HEK293 (cell line): ENCODE results near the gene JMJD6.

Source experiments
- BCL11B ChIP-seq: fragments of 450-650 bp; formaldehyde crosslinking; IDR thresholded peaks from 2 replicates; pipeline ENCODE4 v1.5.1; 2016; ENCODE audit warnings: low read depth, missing biosample characterization, missing genetic modification characterization
- ELK4 ChIP-seq: IDR thresholded peaks from 2 replicates; pipeline ENCODE4 v1.6.1; 2011; ENCODE audit warnings: mild to moderate bottlenecking, low read depth, low read length, borderline replicate concordance
- GLI4 ChIP-seq: fragments of 450-650 bp; formaldehyde crosslinking; IDR thresholded peaks from 2 replicates; pipeline ENCODE4 v1.5.1; 2016; ENCODE audit warnings: missing biosample characterization, missing genetic modification characterization
- GLIS1 ChIP-seq: fragments of 450-650 bp; formaldehyde crosslinking; IDR thresholded peaks from 2 replicates; pipeline ENCODE4 v1.5.1; 2016; ENCODE audit warnings: missing biosample characterization, missing genetic modification characterization
- GLIS2 ChIP-seq: fragments of 450-650 bp; formaldehyde crosslinking; IDR thresholded peaks from 2 replicates; pipeline ENCODE4 v1.5.1; 2016; ENCODE audit warnings: missing biosample characterization, missing genetic modification characterization
- IKZF3 ChIP-seq: fragments of 450-650 bp; IDR thresholded peaks from 2 replicates; pipeline ENCODE4 v1.5.0; 2018; ENCODE audit warnings: missing biosample characterization, mild to moderate bottlenecking, missing genetic modification characterization, moderate library complexity
- SCRT2 ChIP-seq: fragments of 450-650 bp; formaldehyde crosslinking; IDR thresholded peaks from 2 replicates; pipeline ENCODE4 v1.5.1; 2016; ENCODE audit warnings: missing biosample characterization, missing genetic modification characterization
- SP2 ChIP-seq: fragments of 450-650 bp; formaldehyde crosslinking; IDR thresholded peaks from 2 replicates; pipeline ENCODE4 v1.5.1; 2016; ENCODE audit warnings: missing biosample characterization, missing genetic modification characterization
- ZFP3 ChIP-seq: fragments of 450-650 bp; formaldehyde crosslinking; IDR thresholded peaks from 2 replicates; pipeline ENCODE4 v1.5.1; 2016; ENCODE audit warnings: low read depth, missing biosample characterization, missing genetic modification characterization
- ZNF138 ChIP-seq: fragments of 450-650 bp; formaldehyde crosslinking; IDR thresholded peaks from 2 replicates; pipeline ENCODE4 v1.5.1; 2016; ENCODE audit warnings: missing biosample characterization, missing genetic modification characterization, borderline replicate concordance
- ZNF221 ChIP-seq: fragments of 450-650 bp; formaldehyde crosslinking; IDR thresholded peaks from 2 replicates; pipeline ENCODE4 v1.5.1; 2017; ENCODE audit warnings: missing biosample characterization, missing genetic modification characterization, borderline replicate concordance
- ZNF354C ChIP-seq: fragments of 450-650 bp; formaldehyde crosslinking; IDR thresholded peaks from 2 replicates; pipeline ENCODE4 v1.5.1; 2016; ENCODE audit warnings: missing biosample characterization, missing genetic modification characterization, low read depth, borderline replicate concordance
- ZNF510 ChIP-seq: fragments of 450-650 bp; formaldehyde crosslinking; IDR thresholded peaks from 2 replicates; pipeline ENCODE4 v1.5.1; 2018; ENCODE audit warnings: mild to moderate bottlenecking, missing genetic modification characterization, missing biosample characterization; ENCODE audit not compliant: insufficient replicate concordance
- ZNF530 ChIP-seq: fragments of 450-650 bp; formaldehyde crosslinking; IDR thresholded peaks from 2 replicates; pipeline ENCODE4 v1.5.1; 2016; ENCODE audit warnings: low read depth, missing biosample characterization, missing genetic modification characterization
- ZNF555 ChIP-seq: fragments of 450-650 bp; formaldehyde crosslinking; conservative IDR thresholded peaks from 2 replicates; pipeline ENCODE4 v1.5.1; 2017; ENCODE audit warnings: missing biosample characterization, mild to moderate bottlenecking, missing genetic modification characterization, inconsistent platforms
- ZNF558 ChIP-seq: fragments of 450-650 bp; formaldehyde crosslinking; IDR thresholded peaks from 2 replicates; pipeline ENCODE4 v1.5.1; 2016; ENCODE audit warnings: missing biosample characterization, missing genetic modification characterization
- ZNF639 ChIP-seq: fragments of 450-650 bp; formaldehyde crosslinking; IDR thresholded peaks from 2 replicates; pipeline ENCODE4 v1.5.1; 2016; ENCODE audit warnings: missing biosample characterization, missing genetic modification characterization
- ZNF677 ChIP-seq: fragments of 450-650 bp; IDR thresholded peaks from 2 replicates; pipeline ENCODE4 v1.5.0; 2018; ENCODE audit warnings: missing biosample characterization, mild to moderate bottlenecking, missing genetic modification characterization, moderate library complexity
- ZNF768 ChIP-seq: fragments of 450-650 bp; formaldehyde crosslinking; IDR thresholded peaks from 2 replicates; pipeline ENCODE4 v1.5.1; 2018; ENCODE audit warnings: missing biosample characterization, mild to moderate bottlenecking, missing genetic modification characterization
- ZNF785 ChIP-seq: fragments of 450-650 bp; formaldehyde crosslinking; IDR thresholded peaks from 2 replicates; pipeline ENCODE4 v1.5.1; 2016; ENCODE audit warnings: missing biosample characterization, missing genetic modification characterization
- ZNF837 ChIP-seq: fragments of 450-650 bp; formaldehyde crosslinking; IDR thresholded peaks from 2 replicates; pipeline ENCODE4 v1.5.1; 2016; ENCODE audit warnings: missing biosample characterization, missing genetic modification characterization
- ZSCAN30 ChIP-seq: fragments of 450-650 bp; IDR thresholded peaks from 2 replicates; pipeline ENCODE4 v1.5.1; 2018; ENCODE audit warnings: missing biosample characterization, mild to moderate bottlenecking, missing genetic modification characterization, moderate library complexity
- TF ChIP-seq, protein P1 (sequence below): fragments of 450-650 bp; formaldehyde crosslinking; IDR thresholded peaks from 2 replicates; pipeline ENCODE4 v1.5.1; 2016; ENCODE audit warnings: missing biosample characterization, missing genetic modification characterization
- TF ChIP-seq, protein P2 (sequence below): fragments of 450-650 bp; formaldehyde crosslinking; IDR thresholded peaks from 2 replicates; pipeline ENCODE4 v1.5.1; 2016; ENCODE audit warnings: missing biosample characterization, missing genetic modification characterization, borderline replicate concordance
- TF ChIP-seq, protein P3 (sequence below): fragments of 450-650 bp; formaldehyde crosslinking; IDR thresholded peaks from 2 replicates; pipeline ENCODE4 v1.5.0; 2017; ENCODE audit warnings: missing biosample characterization, missing genetic modification characterization, borderline replicate concordance

The JMJD6 gene

GRCh38 chr17:76737676-76738467, 11.5 kb upstream of the JMJD6 start, which contains the start of gene MFSD11 (continued):
- TF ChIP-seq, protein P1, sequence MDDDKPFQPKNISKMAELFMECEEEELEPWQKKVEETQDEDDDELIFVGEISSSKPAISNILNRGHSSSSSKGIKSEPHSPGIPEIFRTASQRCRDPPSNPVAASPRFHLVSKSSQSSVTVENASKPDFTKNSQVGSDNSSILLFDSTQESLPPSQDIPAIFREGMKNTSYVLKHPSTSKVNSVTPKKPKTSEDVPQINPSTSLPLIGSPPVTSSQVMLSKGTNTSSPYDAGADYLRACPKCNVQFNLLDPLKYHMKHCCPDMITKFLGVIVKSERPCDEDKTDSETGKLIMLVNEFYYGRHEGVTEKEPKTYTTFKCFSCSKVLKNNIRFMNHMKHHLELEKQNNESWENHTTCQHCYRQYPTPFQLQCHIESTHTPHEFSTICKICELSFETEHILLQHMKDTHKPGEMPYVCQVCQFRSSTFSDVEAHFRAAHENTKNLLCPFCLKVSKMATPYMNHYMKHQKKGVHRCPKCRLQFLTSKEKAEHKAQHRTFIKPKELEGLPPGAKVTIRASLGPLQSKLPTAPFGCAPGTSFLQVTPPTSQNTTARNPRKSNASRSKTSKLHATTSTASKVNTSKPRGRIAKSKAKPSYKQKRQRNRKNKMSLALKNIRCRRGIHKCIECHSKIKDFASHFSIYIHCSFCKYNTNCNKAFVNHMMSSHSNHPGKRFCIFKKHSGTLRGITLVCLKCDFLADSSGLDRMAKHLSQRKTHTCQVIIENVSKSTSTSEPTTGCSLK (tag by site-specific recombination) = no peak
- TF ChIP-seq ZNF677 (tag by site-specific recombination) (no peak), ZNF837 (tag by site-specific recombination) (no peak), SCRT2 (tag by site-specific recombination) (no peak), ZFP3 (no peak), ELK4 (no peak), ZNF354C (no peak), GLIS1 (tag by site-specific recombination) (peak; percentile 81), ZNF639 (no peak; the same call in 1 of the 2 replicates), ZNF221 (tag by site-specific recombination) (no peak), ZNF138 (no peak), GLIS2 (tag by site-specific recombination) (peak; percentile 96), BCL11B (peak; percentile 96), ZNF555 (tag by site-specific recombination) (no peak), ZNF530 (tag by site-specific recombination) (no peak), ZSCAN30 (tag by site-specific recombination) (peak; percentile 83), ZNF558 (no peak; the same call in 1 of the 2 replicates), ZNF768 (no peak), ZNF510 (tag by site-specific recombination) (no peak), GLI4 (peak; percentile 78), IKZF3 (tag by site-specific recombination) (peak; percentile 66; the same call in 1 of the 2 replicates), SP2 (tag by site-specific recombination) (no peak; the same call in 1 of the 2 replicates), ZNF785 (tag by site-specific recombination) (peak; percentile 65; the same call in 1 of the 2 replicates)
- TF ChIP-seq, protein P2, sequence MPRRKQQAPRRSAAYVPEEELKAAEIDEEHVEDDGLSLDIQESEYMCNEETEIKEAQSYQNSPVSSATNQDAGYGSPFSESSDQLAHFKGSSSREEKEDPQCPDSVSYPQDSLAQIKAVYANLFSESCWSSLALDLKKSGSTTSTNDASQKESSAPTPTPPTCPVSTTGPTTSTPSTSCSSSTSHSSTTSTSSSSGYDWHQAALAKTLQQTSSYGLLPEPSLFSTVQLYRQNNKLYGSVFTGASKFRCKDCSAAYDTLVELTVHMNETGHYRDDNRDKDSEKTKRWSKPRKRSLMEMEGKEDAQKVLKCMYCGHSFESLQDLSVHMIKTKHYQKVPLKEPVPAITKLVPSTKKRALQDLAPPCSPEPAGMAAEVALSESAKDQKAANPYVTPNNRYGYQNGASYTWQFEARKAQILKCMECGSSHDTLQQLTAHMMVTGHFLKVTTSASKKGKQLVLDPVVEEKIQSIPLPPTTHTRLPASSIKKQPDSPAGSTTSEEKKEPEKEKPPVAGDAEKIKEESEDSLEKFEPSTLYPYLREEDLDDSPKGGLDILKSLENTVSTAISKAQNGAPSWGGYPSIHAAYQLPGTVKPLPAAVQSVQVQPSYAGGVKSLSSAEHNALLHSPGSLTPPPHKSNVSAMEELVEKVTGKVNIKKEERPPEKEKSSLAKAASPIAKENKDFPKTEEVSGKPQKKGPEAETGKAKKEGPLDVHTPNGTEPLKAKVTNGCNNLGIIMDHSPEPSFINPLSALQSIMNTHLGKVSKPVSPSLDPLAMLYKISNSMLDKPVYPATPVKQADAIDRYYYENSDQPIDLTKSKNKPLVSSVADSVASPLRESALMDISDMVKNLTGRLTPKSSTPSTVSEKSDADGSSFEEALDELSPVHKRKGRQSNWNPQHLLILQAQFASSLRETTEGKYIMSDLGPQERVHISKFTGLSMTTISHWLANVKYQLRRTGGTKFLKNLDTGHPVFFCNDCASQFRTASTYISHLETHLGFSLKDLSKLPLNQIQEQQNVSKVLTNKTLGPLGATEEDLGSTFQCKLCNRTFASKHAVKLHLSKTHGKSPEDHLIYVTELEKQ = no peak
- TF ChIP-seq, protein P3, sequence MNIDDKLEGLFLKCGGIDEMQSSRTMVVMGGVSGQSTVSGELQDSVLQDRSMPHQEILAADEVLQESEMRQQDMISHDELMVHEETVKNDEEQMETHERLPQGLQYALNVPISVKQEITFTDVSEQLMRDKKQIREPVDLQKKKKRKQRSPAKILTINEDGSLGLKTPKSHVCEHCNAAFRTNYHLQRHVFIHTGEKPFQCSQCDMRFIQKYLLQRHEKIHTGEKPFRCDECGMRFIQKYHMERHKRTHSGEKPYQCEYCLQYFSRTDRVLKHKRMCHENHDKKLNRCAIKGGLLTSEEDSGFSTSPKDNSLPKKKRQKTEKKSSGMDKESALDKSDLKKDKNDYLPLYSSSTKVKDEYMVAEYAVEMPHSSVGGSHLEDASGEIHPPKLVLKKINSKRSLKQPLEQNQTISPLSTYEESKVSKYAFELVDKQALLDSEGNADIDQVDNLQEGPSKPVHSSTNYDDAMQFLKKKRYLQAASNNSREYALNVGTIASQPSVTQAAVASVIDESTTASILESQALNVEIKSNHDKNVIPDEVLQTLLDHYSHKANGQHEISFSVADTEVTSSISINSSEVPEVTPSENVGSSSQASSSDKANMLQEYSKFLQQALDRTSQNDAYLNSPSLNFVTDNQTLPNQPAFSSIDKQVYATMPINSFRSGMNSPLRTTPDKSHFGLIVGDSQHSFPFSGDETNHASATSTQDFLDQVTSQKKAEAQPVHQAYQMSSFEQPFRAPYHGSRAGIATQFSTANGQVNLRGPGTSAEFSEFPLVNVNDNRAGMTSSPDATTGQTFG = no peak; the same call in 1 of the 2 replicates
